GM18907 (cell line): ENCODE results near the gene DELE1.

Source experiments
- ATAC-seq: cut with Tn5 transposase; IDR thresholded peaks from one replicate; pipeline ENCODE4 v1.9.1; 2021; ENCODE audit warnings: mild to moderate bottlenecking, moderate library complexity; ENCODE audit not compliant: unreplicated experiment

The DELE1 gene

GRCh38 chr5:141989720-141990119 is 66.0 kb downstream of the DELE1 start:
- ATAC-seq = no peak
